ENCODE data around the gene DIPK1A.

DIPK1A gene

DNA sequence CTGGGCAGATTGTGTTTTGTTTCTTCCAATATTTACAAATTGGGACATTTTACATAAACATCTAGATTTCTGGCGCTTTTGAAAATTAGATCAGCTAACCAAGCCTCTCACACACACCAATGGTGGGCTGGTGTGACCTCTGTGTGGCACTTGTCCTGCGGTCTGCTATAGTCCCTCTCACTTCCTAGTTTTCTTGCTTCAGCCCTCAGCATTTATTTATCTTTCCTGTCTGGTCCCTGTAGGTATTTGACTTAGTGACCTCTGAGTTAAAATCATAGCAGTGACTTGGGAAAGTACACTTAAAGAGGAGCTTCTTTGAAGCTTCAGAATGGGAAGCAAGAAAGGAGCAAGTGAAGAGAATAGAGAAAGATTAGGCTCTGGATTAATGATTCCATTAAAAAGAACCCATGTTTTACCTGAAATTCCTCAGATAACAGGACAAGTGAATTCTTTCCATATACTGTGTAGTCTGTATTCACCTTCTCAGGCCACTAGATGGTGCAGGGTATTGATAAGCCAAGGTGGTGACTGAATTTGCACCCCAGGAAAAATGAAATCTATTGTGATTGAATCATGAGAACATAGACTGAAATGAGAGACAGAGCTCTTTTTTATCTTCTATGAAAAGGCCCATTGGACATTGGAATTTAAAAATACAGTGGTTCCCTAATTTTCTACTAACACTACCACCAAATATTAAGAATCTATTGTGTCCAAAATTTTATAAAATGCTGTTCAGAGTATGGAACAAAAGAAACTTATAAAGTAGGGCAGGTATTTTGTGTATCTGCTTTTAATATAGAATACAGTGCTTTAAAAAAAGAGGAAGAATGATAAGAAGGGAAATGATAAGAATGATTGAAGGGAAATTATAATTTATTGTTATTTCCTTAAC is 7.1 kb upstream of the DIPK1A start:
- no peaks in the 10 kb centered on the region for H3K36me3 Mint-ChIP-seq (ENCODE audit: low read depth)
- H3K27ac Mint-ChIP-seq, result no peak overlapping the region
- H3K27me3 Mint-ChIP-seq, result no peaks in the 10 kb centered on the region
- no peaks in the 10 kb centered on the region for H3K9me3 Mint-ChIP-seq
- peaks cover 41% of the 10 kb centered on the region for H3K4me1 Mint-ChIP-seq (ENCODE audit: low read depth)
- no peak overlapping the region for H3K4me3 Mint-ChIP-seq

DNA sequence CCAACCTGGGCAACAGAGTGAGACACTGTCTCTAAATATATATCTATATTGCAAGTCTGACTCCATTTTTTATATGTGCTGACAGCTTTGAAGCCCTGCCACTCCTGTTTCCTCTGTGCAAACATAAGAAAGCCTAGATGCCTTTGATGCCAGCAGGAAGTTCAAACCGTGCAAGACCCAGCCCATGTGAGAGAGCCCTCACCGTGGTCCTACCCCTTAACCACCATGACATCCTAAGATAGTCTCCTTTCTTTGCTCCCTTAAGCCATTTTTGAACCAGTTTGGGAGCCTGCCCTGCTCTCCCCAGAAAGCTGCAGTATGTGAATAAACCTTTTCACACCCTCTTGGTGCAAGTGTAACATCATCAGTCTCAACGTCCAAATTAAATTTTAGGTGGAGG is 3.7 kb upstream of the DIPK1A start:
- Mint-ChIP-seq H3K36me3 (ENCODE audit: low read depth) (peaks cover 4% of the 10 kb centered on the region), H3K27ac (no peak overlapping the region), H3K9me3 (no peaks in the 10 kb centered on the region), H3K4me3 (no peak overlapping the region), H3K27me3 (no peaks in the 10 kb centered on the region), H3K4me1 (ENCODE audit: low read depth) (peaks cover 28% of the 10 kb centered on the region)

DNA sequence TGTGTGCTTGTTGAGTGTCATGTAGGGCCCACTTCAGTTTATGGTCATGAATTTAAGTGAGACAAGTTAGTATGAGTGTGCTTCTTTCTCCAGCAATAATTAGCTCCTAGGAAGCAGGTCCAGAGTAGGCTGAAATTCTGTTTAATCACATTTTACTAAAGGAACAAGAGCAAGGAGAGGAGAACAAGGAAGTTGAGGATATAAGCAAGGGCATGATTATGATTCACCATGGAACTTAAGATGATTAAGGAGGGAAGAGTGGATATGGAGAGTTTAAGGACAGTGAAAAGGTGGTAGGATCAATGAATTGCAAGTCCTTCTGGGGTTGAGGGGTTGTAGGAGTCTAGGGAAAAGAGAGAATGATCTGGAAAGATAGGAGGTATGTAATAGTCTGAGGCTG is 3.1 kb upstream of the DIPK1A start:
- no peak overlapping the region for H3K27ac Mint-ChIP-seq

DNA sequence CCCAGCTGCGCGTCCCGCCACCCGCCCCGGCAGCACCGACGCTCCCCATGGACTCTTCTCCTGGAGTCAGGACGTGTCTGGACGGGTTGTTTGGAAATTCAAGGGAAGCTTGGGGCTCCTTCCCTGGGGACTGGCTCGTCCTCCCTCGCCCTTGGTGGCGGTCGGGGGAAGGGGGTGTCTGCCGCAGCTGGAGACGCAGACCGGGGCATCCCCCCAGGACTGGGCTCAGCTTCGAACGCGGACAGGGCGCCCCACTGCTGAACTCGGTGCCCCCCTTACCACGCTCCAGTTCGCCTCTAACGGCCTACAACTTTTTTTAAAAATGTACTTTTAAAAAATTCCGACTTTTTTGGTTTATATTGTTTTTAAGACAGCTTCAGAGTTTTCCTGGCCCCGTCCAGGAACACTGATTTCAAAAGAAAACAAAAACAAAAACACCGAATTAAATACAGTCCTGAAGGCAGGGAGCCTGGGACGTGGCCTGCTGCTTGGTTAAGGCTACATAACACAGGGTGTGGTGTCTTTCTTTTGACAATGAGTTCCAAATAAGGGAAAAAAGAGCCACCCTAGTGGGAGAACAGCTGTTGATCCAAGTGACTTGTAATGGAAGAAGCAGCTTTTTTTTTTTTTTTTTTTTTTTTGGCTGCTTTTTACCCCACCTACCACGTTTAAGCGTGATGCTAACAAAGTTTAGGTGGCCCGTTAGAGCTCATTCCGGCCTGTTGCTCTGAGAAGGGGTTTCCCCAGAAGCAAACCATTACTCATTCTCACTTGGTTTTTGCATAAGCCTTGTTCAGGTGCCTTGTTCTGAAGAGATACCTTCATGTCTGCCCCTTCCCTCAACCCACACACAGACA is 862 bp upstream of the DIPK1A start:
- no peaks in the 10 kb centered on the region for H3K27me3 Mint-ChIP-seq
- H3K36me3 Mint-ChIP-seq (ENCODE audit: low read depth), result peaks cover 8% of the 10 kb centered on the region
- peak overlapping the region; percentile 93 for H3K27ac Mint-ChIP-seq

More for the DNA sequence above, 3.1 kb upstream of the DIPK1A start:
- H3K4me3 Mint-ChIP-seq, result no peak overlapping the region
- peaks cover 23% of the 10 kb centered on the region for H3K4me1 Mint-ChIP-seq (ENCODE audit: low read depth)
- no peaks in the 10 kb centered on the region for H3K27me3 Mint-ChIP-seq
- peaks cover 4% of the 10 kb centered on the region for H3K36me3 Mint-ChIP-seq (ENCODE audit: low read depth)
- H3K9me3 Mint-ChIP-seq, result no peaks in the 10 kb centered on the region

DNA sequence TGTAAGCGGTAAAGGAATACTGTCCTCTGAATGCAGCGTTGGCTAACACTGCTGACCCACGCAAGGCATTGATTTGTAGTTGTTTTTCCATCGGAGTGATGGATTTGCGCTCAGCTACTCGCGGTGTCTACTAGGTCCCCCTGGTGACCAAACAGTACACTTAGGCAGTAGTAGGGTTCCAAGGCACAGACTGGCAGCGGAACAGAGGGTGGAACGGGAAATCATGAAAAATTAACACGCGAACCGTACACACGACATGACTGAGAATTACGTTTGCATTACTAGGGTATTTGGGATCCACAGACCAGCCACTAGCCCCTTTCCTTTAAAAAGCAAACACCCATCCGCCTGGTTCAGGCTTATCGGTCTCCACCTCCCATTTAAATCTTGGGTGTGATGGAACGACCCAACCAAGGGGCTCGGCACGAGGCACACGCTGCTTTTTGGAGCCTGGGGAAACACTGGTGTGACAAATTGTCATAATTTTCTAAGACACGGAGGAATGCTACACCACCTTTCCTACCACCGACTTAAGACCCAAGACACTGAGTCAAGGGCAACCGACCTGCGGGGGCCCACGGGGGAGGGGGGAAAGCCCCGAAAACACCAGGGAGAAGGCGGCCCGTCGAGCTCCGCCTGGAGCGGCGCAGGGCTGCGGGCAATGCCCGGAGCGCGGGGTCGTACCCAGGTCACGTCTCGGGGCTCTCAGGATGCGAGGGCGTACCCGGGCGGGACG is 699 bp downstream of the DIPK1A start:
- peaks cover 8% of the 10 kb centered on the region for H3K36me3 Mint-ChIP-seq (ENCODE audit: low read depth)
- peaks cover 40% of the 10 kb centered on the region for H3K4me1 Mint-ChIP-seq (ENCODE audit: low read depth)
- no peaks in the 10 kb centered on the region for H3K9me3 Mint-ChIP-seq
- no peaks in the 10 kb centered on the region for H3K27me3 Mint-ChIP-seq
- H3K4me3 Mint-ChIP-seq, result peak overlapping the region; percentile 93
- peak overlapping the region; percentile 97 for H3K27ac Mint-ChIP-seq

More for the DNA sequence above, 862 bp upstream of the DIPK1A start:
- peaks cover 25% of the 10 kb centered on the region for H3K4me1 Mint-ChIP-seq (ENCODE audit: low read depth)
- H3K4me3 Mint-ChIP-seq, result no peak overlapping the region
- no peaks in the 10 kb centered on the region for H3K9me3 Mint-ChIP-seq

DNA sequence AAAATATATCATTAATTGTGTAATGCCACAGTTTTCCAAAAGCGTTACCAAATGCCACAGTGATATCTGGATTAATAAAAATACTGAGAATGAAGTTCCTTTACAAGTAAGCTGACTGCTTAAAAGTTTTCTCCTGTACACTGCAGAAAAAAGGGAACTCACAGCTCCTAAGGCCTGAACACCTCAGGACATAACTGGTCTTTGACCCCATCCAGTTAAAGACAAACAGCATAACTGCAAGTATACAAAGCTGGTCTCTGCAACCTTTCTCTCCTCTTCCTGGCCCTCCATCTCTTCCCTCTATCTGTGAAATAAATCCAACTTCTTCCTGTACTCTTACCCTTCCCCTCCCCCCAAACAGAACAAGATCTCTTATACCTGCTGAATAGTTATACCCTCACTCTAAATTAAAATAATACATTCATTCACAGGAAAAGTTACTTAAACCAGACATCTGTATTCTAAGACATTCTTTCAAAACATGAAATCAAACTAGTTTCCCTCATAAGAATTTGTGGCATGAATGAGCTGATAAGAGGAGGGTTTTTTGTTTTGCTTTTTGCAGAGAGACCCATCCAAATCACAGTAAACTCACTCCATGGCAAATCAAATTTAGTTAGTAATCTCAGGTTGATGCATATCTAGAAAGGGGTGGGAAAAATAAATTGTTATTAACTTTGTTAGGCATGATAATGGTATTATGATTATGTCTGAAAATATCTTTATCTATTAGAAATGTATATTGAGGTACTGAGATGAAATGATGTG is 2.9 kb downstream of the DIPK1A start:
- Mint-ChIP-seq H3K27me3 (no peaks in the 10 kb centered on the region), H3K9me3 (no peaks in the 10 kb centered on the region), H3K27ac (peak overlapping the region; percentile 3), H3K4me3 (no peak overlapping the region), H3K4me1 (ENCODE audit: low read depth) (peaks cover 53% of the 10 kb centered on the region), H3K36me3 (ENCODE audit: low read depth) (peaks cover 8% of the 10 kb centered on the region)

DNA sequence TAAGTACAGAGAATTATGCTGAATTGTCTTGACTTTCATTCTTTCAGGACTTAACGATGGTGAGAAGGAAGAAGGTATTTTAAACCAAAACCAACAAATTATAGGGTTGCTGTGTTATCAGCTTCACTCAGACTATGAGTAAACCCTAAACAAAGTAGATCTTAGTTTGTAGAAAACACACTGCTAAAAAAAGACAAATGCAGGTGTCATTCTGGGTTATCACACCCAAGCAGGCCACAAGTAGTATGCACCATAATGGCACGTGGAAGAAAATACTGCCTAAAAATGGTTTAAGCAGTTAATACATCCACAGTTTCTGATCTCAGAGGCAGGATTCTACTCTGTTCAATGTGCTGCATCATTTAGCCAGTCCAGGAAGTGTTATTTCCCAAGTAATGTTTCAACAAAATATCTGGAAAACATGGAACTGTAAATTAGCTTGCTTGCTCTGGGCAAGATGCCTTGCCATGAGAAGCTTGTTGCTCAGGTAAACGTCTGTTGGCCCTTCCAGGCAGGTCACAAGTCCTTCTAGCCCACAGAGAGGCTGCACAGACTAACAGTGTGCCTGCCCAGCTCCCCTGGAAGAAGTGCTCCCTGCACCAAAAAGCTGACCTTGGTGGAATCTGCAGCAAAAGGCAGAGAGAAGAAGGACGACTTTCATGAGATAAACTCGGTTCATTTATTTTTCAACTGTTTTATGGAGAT is 4.1 kb downstream of the DIPK1A start:
- Mint-ChIP-seq H3K9me3 (no peaks in the 10 kb centered on the region), H3K4me3 (peak overlapping the region; percentile 60), H3K27me3 (no peaks in the 10 kb centered on the region), H3K27ac (peak overlapping the region; percentile 75), H3K4me1 (ENCODE audit: low read depth) (peaks cover 53% of the 10 kb centered on the region), H3K36me3 (ENCODE audit: low read depth) (peaks cover 8% of the 10 kb centered on the region)

DNA sequence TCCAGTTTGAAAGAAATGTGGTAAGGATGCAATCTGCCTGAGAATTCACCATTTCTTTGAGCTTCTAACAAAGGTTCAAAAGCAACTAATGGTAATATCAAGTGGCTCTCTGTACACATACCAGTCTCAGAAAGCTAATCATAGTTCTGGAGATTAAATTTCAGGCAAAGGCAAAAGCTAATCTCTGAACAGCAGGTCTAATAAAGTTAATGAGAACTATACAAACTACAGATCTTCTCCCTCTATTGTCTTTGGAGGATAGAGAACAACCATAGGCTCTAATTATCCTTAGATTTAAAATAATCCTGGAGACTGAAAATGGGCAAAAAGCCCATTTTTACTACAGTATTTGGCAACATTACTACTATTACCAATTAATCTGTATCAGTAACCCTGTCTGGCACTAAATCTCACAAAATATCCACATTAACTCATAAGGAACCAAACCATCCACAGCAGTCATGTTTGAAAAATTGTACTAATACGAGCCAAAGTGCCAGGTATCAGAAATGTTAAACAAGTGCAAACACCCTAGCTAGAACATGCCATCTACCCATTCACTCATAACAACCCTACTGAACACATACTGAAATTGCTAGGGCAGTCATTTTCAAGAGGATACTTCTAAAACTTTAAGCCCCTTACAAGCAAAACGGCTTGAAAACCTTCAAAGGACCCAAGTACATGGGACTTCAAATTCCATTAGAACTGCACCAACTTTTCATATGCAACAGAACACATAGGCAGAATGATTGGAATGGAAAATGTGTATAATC is 4.8 kb downstream of the DIPK1A start:
- Mint-ChIP-seq H3K4me1 (ENCODE audit: low read depth) (peaks cover 53% of the 10 kb centered on the region), H3K27me3 (no peaks in the 10 kb centered on the region), H3K27ac (peak overlapping the region; percentile 75), H3K4me3 (peak overlapping the region; percentile 60), H3K9me3 (no peaks in the 10 kb centered on the region), H3K36me3 (ENCODE audit: low read depth) (peaks cover 8% of the 10 kb centered on the region)

DNA sequence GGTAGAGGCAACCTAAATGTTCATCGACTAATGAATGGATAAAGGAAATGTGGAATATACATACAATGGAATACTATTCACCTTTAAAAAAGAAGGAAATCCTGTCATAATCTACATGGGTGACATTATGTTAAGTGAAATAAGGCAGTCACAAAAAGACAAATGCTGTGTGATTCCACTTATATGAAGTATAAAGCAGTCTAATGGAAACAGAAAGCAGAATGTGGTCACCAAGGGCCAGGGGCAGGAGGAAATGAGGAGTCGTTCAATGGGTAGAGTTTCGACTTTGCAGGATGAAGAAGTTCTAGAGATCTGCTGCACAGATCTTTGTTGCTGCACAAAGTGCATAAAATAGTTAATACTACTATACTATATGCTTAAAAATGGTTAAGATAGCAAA is 7.8 kb downstream of the DIPK1A start:
- H3K27me3 Mint-ChIP-seq, result no peaks in the 10 kb centered on the region
- peaks cover 42% of the 10 kb centered on the region for H3K4me1 Mint-ChIP-seq (ENCODE audit: low read depth)
- peak overlapping the region; percentile 83 for H3K27ac Mint-ChIP-seq
- peak overlapping the region; percentile 63 for H3K4me3 Mint-ChIP-seq
- H3K9me3 Mint-ChIP-seq, result no peaks in the 10 kb centered on the region
- peaks cover 3% of the 10 kb centered on the region for H3K36me3 Mint-ChIP-seq (ENCODE audit: low read depth)

DNA sequence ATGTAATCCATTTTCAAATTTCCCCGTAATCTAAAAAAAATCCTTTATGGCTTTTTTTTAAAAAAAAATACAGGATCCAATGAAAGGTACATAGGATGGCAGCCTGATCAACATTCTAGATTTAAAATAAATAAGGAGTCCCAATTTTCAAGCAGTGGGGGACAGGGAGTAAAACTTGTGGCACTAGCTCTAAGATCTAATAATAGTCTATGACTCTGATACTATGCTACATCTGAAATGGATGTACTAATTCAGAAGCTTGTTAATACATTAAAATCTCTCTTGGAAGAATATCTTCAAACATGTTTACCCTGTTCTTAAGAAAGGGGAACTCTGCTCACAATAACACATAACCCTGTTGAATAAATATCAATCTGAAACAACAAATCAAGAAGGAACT is 8.5 kb downstream of the DIPK1A start:
- Mint-ChIP-seq H3K36me3 (ENCODE audit: low read depth) (peaks cover 1% of the 10 kb centered on the region), H3K4me3 (peak overlapping the region; percentile 63), H3K27ac (peak overlapping the region; percentile 83), H3K9me3 (no peaks in the 10 kb centered on the region), H3K27me3 (no peaks in the 10 kb centered on the region), H3K4me1 (ENCODE audit: low read depth) (peaks cover 39% of the 10 kb centered on the region)

DNA sequence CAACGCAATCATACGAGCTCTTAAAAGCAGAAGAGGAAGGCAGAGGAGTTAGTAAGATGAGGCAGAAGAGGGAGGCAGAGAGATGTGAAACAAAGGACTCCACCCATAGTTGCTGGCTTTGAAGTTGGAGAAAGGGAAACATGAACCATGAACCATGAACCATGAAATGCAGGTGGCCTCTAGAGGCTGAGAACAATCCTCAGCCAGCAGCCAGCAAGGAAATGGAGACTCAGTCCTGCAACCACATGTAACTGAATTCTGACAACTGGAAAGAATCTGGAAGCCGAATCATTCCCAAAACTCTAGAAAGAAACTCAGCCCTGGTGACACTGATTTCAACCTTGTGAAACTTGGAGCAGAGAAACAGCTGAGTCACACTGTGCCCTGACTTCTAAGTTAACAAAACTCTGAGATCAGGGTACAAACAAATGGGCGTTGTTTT is 10.1 kb downstream of the DIPK1A start:
- Mint-ChIP-seq H3K4me3 (no peak overlapping the region), H3K27me3 (no peaks in the 10 kb centered on the region), H3K9me3 (no peaks in the 10 kb centered on the region), H3K4me1 (ENCODE audit: low read depth) (peaks cover 33% of the 10 kb centered on the region), H3K36me3 (ENCODE audit: low read depth) (no peaks in the 10 kb centered on the region), H3K27ac (no peak overlapping the region)

DNA sequence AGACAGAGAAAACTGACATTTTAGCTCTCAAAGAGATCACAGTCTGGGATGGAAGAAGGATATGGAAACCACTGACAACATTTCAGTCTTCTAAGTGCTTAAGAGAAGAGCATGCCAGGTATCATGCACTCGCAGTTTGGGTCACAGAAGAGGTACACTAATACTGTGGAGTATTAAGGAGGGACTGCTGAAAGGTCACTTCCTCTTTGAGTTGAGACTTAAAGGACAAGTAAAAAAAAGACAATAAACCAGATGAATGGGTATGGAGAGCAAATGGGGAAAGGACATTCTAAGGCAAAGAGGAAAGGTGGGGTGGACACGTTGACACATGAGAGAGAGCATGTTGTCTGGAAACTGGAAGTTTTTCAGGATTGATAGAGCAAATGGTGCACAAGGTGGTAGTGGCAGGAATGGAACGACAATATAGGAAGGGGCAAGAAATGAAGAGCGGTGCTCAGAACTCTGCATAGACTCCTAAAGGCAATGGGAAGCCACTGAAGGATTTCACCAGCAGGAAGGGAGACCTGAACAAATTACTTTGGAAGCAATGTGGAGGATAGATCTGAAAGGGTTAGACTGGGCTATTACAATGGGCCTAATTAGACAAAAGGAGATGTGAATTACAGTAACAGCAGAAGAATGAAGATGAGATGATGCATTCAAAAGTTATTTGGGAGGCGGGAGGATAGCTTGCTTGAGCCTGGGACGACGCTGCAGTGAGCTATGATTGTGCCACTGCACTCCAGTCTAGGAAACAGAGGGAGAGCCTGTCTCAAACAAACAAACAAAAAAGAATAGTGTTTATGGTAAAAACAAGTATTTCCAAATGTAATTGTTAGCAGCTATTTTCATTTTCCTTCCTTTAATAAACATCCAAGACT is 11.1 kb downstream of the DIPK1A start:
- Mint-ChIP-seq H3K9me3 (no peaks in the 10 kb centered on the region), H3K36me3 (ENCODE audit: low read depth) (no peaks in the 10 kb centered on the region), H3K4me1 (ENCODE audit: low read depth) (peaks cover 31% of the 10 kb centered on the region), H3K27me3 (no peaks in the 10 kb centered on the region), H3K27ac (no peak overlapping the region), H3K4me3 (no peak overlapping the region)

Measured in stimulated activated naive CD8-positive, alpha-beta T cell treated with anti-CD3 and anti-CD28 coated beads, Interleukin-15, Interleukin-2, amounts not matched to agents 100 ng/mL and 50 ng/mL, for 24 hours (primary cell).